ENCODE results near the gene GAB4. TPM values are rescaled to one million over a fixed set of nuclear protein-coding genes. Genes with fewer than 3 reads are reported as not detected.

Gene GAB4, protein sequence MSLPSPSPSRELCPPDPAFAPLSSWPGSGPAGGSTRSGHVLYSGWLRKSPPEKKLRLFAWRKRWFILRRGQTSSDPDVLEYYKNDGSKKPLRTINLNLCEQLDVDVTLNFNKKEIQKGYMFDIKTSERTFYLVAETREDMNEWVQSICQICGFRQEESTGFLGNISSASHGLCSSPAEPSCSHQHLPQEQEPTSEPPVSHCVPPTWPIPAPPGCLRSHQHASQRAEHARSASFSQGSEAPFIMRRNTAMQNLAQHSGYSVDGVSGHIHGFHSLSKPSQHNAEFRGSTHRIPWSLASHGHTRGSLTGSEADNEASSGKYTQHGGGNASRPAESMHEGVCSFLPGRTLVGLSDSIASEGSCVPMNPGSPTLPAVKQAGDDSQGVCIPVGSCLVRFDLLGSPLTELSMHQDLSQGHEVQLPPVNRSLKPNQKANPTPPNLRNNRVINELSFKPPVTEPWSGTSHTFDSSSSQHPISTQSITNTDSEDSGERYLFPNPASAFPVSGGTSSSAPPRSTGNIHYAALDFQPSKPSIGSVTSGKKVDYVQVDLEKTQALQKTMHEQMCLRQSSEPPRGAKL
- total RNA-seq (2022; extraction: Qiagen RNA extraction; ENCODE audit: low read depth), result not detected in 5 replicates

DNA sequence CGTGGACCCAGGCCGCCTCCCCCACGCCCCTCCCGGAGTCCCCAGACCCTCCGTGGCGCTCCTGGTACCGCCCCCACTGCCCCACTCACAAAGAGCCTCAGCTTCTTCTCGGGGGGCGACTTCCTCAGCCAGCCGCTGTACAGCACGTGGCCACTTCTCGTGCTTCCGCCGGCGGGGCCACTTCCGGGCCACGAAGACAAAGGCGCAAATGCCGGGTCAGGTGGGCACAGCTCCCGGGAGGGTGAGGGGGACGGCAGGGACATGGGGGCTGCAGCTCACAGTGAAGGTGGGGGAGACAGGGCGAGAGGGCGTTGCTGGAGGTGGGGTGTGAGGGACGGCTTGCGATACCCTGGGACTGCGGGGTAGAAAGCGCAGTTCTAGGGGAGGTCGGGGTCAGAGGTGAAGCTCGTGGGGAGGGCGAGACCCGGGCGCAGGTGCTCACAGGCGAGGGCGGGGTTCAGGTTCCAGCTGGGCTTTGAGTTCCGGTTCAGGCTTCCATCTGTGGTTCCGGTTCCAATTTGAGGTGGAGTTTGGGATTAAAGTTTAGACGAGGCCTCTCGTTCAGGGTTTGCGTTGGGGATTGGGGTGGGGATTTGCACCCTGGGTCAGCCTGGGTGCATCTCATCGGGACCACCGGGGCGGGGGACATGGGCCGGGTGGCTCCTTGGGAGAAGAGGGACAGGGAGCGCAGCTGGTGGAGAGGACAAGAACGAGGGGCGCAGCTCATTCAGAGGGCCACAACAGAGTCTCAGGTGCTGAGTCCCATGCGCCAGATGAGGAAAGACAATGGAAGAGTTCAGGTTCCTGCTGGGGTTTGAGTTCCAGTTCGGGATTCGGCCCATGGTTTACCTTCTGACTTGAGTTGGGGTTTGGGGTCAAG is at the start of gene GAB4:
Gene GAB4 (minus strand): TSS at position 371 of the 880 bp plus-strand sequence. CDS start 108 bp downstream, at position 263.

Other genes with a start within 250 kb of the GAB4 start
- gene XKR3, start 182.8 kb downstream of the GAB4 start, total RNA-seq (2022; extraction: Qiagen RNA extraction; ENCODE audit: low read depth), result not detected in 5 replicates
- gene IL17RA, start 76.8 kb upstream of the GAB4 start, total RNA-seq (2022; extraction: Qiagen RNA extraction; ENCODE audit: low read depth), result 5.6 to 7.4 TPM (median 6.7 TPM) in 5 replicates
- 0.11 to 0.22 TPM (median 0.15 TPM) in 5 replicates for gene TMEM121B, start 113.1 kb upstream of the GAB4 start, total RNA-seq (2022; extraction: Qiagen RNA extraction; ENCODE audit: low read depth)
- 32.1 to 42.0 TPM (median 40.8 TPM) in 5 replicates for gene HDHD5, start 151.1 kb upstream of the GAB4 start, total RNA-seq (2022; extraction: Qiagen RNA extraction; ENCODE audit: low read depth)
- gene ADA2, start 211.2 kb upstream of the GAB4 start, total RNA-seq (2022; extraction: Qiagen RNA extraction; ENCODE audit: low read depth), result 0.22 TPM in 1 of 5 replicates, not detected in the others